ENCODE results near the gene STH.

DNA sequence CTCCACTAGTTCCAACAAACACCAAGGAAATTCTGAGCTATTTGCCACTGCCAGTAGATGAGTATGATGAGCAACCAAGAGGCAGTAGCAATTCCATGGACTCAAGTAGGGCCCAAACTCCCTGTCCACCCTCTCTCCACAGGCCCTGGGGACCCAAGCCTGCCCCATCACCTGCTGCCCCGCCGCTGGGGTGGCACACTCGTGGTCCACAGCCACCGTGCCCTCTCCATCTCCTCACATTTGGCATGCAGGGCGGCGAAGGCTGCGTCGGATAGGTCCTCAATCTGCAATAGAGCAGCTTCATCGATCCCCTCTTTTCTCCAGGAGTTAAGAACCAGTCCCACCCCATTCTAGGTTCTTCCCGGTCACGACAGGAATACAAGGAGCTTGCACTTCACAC is 33.9 kb downstream of the STH start:
- TF ChIP-seq HDAC6 (IDR thresholded peaks at IDR 0.05; ENCODE audit: low read depth, low read length) (no peak), MTA3 (IDR thresholded peaks at IDR 0.05; ENCODE audit: borderline replicate concordance) (no peak), UBTF (IDR thresholded peaks at IDR 0.05; ENCODE audit: borderline replicate concordance in 1 of 2, low read depth in 2 of 2, low read length in 2 of 2) (no peak), IFI16 (CRISPR knock-in tag; IDR thresholded peaks at IDR 0.05) (no peak), TARDBP (IDR thresholded peaks at IDR 0.05) (no peak), STAG1 (CRISPR knock-in tag; IDR thresholded peaks at IDR 0.05; ENCODE audit: borderline replicate concordance) (no peak)
- TF ChIP-seq, protein P1, sequence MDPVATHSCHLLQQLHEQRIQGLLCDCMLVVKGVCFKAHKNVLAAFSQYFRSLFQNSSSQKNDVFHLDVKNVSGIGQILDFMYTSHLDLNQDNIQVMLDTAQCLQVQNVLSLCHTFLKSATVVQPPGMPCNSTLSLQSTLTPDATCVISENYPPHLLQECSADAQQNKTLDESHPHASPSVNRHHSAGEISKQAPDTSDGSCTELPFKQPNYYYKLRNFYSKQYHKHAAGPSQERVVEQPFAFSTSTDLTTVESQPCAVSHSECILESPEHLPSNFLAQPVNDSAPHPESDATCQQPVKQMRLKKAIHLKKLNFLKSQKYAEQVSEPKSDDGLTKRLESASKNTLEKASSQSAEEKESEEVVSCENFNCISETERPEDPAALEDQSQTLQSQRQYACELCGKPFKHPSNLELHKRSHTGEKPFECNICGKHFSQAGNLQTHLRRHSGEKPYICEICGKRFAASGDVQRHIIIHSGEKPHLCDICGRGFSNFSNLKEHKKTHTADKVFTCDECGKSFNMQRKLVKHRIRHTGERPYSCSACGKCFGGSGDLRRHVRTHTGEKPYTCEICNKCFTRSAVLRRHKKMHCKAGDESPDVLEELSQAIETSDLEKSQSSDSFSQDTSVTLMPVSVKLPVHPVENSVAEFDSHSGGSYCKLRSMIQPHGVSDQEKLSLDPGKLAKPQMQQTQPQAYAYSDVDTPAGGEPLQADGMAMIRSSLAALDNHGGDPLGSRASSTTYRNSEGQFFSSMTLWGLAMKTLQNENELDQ (CRISPR knock-in tag; IDR thresholded peaks at IDR 0.05; ENCODE audit: borderline replicate concordance): no peak

Measured in K562 (cell line).